Right atrium auricular region (tissue), 2 donors: ENCODE measurements around the gene HSPA14. TPM values are rescaled to one million over a fixed set of nuclear protein-coding genes. Genes with fewer than 3 reads are reported as not detected.

ENCODE experiments used
- DNase-seq: peaks from one replicate; pipeline ENCODE4 v3.0.0-alpha.2; 2019; ENCODE audit warnings: low spot score
- H3K27ac ChIP-seq, 2 donors: fragments of 200-600 bp; sonication (generic); 1 replicate in 1 of 2; 2 replicates in 1 of 2; pipeline ENCODE4 v1.5.1; 2016 to 2019
- H3K27me3 ChIP-seq, 2 donors: fragments of 200-600 bp; sonication (generic); one replicate each; pipeline versions ENCODE4 v1.5.1 to v1.6.0; 2017 to 2019
- H3K36me3 ChIP-seq: fragments of 200-600 bp; sonication (generic); one replicate; pipeline ENCODE4 v1.5.1; 2016
- H3K4me1 ChIP-seq, 2 donors: fragments of 200-600 bp; sonication (generic); one replicate each; pipeline versions ENCODE4 v1.5.1 to v1.6.0; 2017 to 2019
- H3K4me3 ChIP-seq, 2 donors: fragments of 200-600 bp; sonication (generic); 1 replicate in 1 of 2; 2 replicates in 1 of 2; pipeline ENCODE4 v1.5.1; 2017 to 2019; ENCODE audit warnings: mild to moderate bottlenecking in 1 of 2, moderate library complexity in 1 of 2
- H3K9me3 ChIP-seq, 2 donors: fragments of 200-600 bp; sonication (generic); one replicate each; pipeline ENCODE4 v1.5.1; 2019
- total RNA-seq, 2 donors: library from RNA; depleted of rRNA; stranded (reverse); fragments of >200 nt; gene quantifications; one replicate each; pipeline ENCODE4 v1.1.0, GENCODE V29; 2016
- TF ChIP-seq, protein P1 (sequence below), 2 donors: fragments of 200-600 bp; sonication (generic); IDR thresholded peaks; one replicate each; pipeline ENCODE4 v1.5.1; 2019; ENCODE audit warnings: antibody characterized with exemption in 2 of 2

Gene HSPA14
- total RNA-seq, 2 donors from 2014 or later = 6.1 to 9.7 TPM

- TF ChIP-seq, protein P1, sequence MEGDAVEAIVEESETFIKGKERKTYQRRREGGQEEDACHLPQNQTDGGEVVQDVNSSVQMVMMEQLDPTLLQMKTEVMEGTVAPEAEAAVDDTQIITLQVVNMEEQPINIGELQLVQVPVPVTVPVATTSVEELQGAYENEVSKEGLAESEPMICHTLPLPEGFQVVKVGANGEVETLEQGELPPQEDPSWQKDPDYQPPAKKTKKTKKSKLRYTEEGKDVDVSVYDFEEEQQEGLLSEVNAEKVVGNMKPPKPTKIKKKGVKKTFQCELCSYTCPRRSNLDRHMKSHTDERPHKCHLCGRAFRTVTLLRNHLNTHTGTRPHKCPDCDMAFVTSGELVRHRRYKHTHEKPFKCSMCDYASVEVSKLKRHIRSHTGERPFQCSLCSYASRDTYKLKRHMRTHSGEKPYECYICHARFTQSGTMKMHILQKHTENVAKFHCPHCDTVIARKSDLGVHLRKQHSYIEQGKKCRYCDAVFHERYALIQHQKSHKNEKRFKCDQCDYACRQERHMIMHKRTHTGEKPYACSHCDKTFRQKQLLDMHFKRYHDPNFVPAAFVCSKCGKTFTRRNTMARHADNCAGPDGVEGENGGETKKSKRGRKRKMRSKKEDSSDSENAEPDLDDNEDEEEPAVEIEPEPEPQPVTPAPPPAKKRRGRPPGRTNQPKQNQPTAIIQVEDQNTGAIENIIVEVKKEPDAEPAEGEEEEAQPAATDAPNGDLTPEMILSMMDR (IDR thresholded peaks at IDR 0.05) = no peak
- Histone ChIP-seq H3K4me3 (no peak overlapping the region), H3K9me3 (no peaks in the 10 kb centered on the region), H3K4me1 (peaks cover 0 to 34% of the 10 kb centered on the region in 2 donors), H3K27me3 (no peaks in the 10 kb centered on the region), H3K36me3 (no peaks in the 10 kb centered on the region), H3K27ac (peak overlapping the region in 1 of 2 donors; percentile 96)
- DNase-seq = no peak
Observed at GRCh38 chr10:14875941-14876340, 37.8 kb downstream of the HSPA14 start.

- Histone ChIP-seq H3K4me1 (peaks cover 0 to 34% of the 10 kb centered on the region in 2 donors), H3K27me3 (no peaks in the 10 kb centered on the region), H3K27ac (peak overlapping the region; percentile 96 to 99), H3K4me3 (peak overlapping the region in 1 of 2 donors; percentile 2), H3K36me3 (no peaks in the 10 kb centered on the region), H3K9me3 (no peaks in the 10 kb centered on the region)
- TF ChIP-seq, protein P1 (IDR thresholded peaks at IDR 0.05) = no peak
- DNase-seq = no peak
Observed at GRCh38 chr10:14876764-14877163, 38.7 kb downstream of the HSPA14 start.

DNA sequence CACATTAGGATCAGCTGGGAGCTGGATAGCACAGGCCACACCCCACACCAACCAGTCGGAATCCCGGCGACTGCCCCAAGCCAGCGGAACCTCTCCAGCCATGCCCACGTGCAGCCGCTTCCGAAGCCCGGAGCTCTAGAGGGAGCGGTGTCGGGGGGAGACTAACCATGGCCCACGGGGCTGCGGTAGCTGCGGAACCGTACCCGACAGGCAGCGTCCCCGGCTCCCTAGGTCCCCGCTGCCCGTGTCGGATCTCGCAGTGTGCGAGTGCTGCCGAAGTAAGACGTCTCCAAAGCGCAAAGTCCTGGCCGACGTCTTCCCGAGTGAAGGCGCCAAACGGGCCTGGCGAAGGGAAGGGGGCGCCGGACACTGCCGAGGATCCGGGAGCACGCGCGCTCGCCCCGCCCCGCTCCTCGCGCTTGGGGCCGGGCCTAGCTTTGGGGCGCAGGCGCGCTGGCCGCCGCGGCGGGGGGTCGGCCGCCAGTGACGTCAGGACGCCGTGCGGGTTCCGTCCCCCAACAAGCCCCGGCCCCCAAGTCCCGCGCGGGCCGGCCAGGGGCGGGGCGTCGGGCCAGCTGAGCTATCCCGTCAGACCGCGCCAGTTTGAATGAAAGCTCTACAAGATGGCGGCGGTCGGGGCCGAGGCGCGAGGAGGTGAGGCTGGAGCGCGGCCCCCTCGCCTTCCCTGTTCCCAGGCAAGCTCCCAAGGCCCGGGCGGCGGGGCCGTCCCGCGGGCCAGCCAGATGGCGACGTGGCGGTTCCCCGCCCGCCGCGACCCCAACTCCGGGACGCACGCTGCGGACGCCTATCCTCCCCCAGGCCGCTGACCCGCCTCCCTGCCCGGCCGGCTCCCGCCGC lies 40.4 kb downstream of the HSPA14 start, which contains the start of gene SUV39H2:
TSS of gene SUV39H2 (plus strand) at position 601 of the 858 bp plus-strand sequence. CDS start at position 624, 23 bp downstream.
- H3K27ac ChIP-seq = peak within 1 kb of the TSS; percentile 96 to 99
- H3K9me3 ChIP-seq = no peaks in the 10 kb centered on the region
- DNase-seq = peak; percentile 95
- H3K27me3 ChIP-seq = no peaks in the 10 kb centered on the region
- H3K4me1 ChIP-seq = peaks cover 0 to 34% of the 10 kb centered on the region in 2 donors
- TF ChIP-seq, protein P1 (IDR thresholded peaks at IDR 0.05) = peak in 1 of 2 donors; percentile 38
- H3K36me3 ChIP-seq = no peaks in the 10 kb centered on the region
- peak within 1 kb of the TSS; percentile 93 to 99 for H3K4me3 ChIP-seq

- Histone ChIP-seq H3K27me3 (no peaks in the 10 kb centered on the region), H3K36me3 (no peaks in the 10 kb centered on the region), H3K4me3 (peak overlapping the region; percentile 93 to 99), H3K4me1 (peaks cover 0 to 34% of the 10 kb centered on the region in 2 donors), H3K27ac (peak overlapping the region; percentile 96 to 99), H3K9me3 (no peaks in the 10 kb centered on the region)
- DNase-seq = no peak
- TF ChIP-seq, protein P1 (IDR thresholded peaks at IDR 0.05) = no peak
Observed at GRCh38 chr10:14879124-14879927, 41.2 kb downstream of the HSPA14 start.

DNA sequence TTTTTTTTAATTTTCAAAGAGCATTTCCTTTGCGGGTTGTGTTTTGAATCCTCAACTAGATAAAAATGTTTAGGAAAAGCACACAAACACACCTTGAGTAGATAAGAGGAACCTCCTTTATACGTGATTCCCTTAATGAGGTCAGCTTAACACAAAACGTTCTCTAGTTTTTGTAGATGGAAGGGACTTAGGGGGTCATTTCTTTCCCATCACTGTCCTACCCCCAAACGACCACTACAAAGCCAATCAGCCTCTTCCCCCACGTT lies 41.8 kb downstream of the HSPA14 start:
- Histone ChIP-seq H3K27me3 (no peaks in the 10 kb centered on the region), H3K36me3 (no peaks in the 10 kb centered on the region), H3K27ac (no peak overlapping the region), H3K4me1 (peaks cover 0 to 34% of the 10 kb centered on the region in 2 donors), H3K9me3 (no peaks in the 10 kb centered on the region), H3K4me3 (peak overlapping the region; percentile 93 to 99)
- TF ChIP-seq, protein P1 (IDR thresholded peaks at IDR 0.05) = no peak
- no peak for DNase-seq
